ENCODE data around the gene ZNF565.
"Not testable (repeated sequence)": the region's sequence is repeated elsewhere in the genome, so short reads cannot be mapped to it uniquely, and the experiment has no call there.

ZNF565 gene

GRCh38 chr19:36149673-36150406 lies 64.6 kb downstream of the ZNF565 start:
- no peak for DNase-seq

DNA sequence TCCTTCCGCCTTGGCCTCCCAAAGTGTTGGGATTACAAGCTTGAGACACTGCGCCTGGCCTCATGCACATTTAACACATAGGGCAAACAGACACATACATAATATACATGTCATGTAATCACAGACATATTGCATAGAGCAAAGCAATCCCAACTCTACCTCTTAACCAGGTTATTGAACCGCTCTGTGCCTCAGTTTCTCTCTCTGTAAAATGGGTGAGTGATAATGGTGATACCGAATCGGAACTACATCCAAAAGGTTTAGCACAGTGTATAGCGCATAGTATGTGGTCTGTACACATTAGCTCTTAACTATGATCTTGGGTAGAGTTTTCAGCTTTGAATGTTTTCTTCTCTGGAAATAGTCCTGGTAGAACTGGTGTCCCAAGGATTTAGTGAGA lies 69.8 kb downstream of the ZNF565 start:
- no peak for DNase-seq

GRCh38 chr19:36142496-36142895 lies 72.0 kb downstream of the ZNF565 start:
- no peak for DNase-seq

GRCh38 chr19:36142046-36142445 lies 72.4 kb downstream of the ZNF565 start:
- DNase-seq = no peak

DNA sequence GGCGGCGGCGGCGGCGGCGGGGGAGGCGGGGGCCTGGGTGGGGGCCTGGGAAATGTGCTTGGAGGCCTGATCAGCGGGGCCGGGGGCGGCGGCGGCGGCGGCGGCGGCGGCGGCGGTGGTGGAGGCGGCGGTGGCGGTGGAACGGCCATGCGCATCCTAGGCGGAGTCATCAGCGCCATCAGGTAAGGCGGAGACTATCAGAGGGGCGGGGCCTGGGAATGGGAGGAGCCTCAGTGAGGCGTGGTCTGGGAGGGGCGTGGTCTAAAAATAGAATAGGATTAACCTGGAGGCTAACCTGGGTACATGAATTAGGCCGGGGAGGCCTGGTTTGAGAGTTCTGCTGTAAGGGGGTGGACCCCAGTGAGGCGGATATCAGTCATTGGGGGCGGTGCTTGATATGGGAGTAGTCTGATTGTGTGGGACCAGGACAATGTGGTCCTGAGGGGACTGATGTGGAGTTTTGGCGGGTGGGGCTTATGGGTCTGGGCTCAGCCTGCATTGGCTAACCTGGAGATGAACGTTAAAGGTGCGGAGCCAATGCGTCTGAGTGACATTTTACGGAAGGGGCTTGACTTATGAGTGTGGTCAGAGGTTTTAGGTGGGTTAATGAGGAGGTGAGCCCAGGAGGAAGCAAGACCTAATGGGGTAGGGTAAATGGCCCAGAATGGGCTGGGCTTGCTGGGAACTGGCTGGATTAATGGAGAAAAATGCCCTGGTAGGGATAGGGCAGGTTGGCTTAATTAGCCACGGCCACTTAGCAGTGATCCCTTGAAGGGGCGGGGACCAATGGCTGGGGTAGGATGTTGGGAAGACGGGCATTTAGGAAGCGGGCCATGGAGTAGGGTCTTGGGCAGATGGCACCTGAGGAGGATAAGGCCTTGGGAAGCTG lies 73.2 kb downstream of the ZNF565 start:
- peak; percentile 81 for DNase-seq

GRCh38 chr19:36140304-36141038 lies 74.0 kb downstream of the ZNF565 start:
- DNase-seq = peak; percentile 73

- peak; percentile 91 for DNase-seq
Measured at GRCh38 chr19:36139473-36140303, 74.8 kb downstream of the ZNF565 start, which contains the start of gene CAPNS1. Gene CAPNS1, plus strand, starts transcription at chr19:36140066. Its CDS starts 946 bp downstream, at chr19:36141012.

DNA sequence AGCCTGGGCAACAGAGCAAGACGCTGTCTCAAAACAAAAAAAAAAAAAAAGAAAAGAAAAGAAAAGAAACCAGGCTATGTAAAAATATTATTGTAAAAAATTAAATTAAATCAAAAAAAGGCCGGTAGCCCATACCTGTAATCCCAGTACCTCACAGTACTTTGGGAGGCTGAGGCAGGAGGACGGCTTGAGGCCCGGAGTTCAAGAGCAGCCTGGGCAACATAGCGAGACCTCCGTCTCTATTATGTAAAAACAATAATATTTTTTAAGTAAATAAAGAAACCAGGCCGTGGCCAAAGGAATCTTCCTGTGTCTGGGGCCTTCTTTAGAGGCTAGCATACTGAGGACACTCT lies 75.4 kb downstream of the ZNF565 start:
- DNase-seq = no peak

DNA sequence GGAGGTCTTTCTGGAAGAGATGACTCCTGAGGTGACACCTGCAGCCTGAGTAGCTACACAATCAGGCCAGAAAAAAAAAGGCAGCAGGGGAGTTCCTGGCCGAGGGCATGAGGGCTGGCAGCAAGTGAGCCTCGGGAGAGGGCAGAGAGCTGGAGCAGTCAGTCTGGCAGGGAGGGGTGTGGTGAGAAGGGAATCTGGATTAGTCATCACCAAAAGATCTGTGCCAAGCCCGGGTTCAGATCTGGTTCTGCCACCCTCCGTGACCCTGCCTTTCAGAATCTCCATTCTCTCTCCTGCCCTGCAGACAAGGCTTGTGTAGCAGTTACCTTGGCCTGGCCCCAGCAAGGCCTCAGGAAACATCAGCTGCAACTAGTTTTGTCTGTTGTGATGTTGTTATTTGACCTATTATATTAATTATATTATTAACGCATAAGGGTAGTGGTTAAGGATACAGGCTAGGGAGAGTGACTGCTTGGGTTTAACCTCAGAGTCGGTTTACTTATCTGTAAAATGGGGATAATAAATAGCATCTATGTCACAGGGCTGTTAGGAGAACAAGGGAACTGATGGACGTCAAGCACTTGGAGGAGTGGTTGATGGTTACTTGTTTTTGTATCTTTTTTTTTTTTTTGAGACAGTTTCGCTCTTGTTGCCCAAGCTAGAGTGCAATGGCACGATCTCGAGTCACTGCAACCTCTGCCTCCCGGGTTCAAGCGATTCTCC lies 77.3 kb downstream of the ZNF565 start:
- DNase-seq = no peak

DNA sequence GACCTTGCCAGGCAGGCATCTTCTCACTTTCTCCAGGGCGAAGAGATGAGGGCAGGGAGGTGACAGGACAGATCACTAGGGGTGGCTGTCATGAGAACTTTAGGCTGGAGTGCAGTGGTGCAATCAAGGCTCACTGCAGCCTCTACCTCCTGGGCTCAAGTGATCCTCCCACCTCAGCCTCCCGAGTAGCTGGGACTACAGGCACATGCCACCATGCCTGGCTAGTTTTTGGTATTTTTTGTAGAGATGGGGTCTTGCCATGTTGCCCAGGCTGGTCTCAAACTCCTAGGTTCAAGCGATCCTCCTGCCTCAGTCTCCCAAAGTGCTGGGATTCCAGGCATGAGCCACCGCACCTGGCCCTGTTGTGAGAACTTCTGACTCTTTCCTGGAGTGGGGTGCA lies 79.6 kb downstream of the ZNF565 start:
- not testable (repeated sequence) for DNase-seq

Data from NCI-H2171 treated with DMSO at 0.1 percent for 48 hours (cell line).